Measurements from ENCODE around the gene KLHDC3.
A peak's percentile ranks its signal among the peaks of the same experiment; 100 is the strongest.

KLHDC3 gene

GRCh38 chr6:43013843-43014433 is at the start of gene KLHDC3, which contains the start of gene MEA1:
Gene KLHDC3 (plus strand): TSS chr6:43014249. CDS start chr6:43017193, 2,944 bp downstream.
Gene MEA1 (minus strand): TSS chr6:43013946. CDS start chr6:43013813, 133 bp downstream.
- DNase-seq = peak; percentile 100

GRCh38 chr6:42966571-42966970 is 47.5 kb upstream of the KLHDC3 start:
- DNase-seq = no peak

- DNase-seq = no peak
Observed at GRCh38 chr6:42967228-42967627, 46.8 kb upstream of the KLHDC3 start.

GRCh38 chr6:42968126-42968701 is 45.8 kb upstream of the KLHDC3 start:
- DNase-seq = no peak

- no peak for DNase-seq
Observed at GRCh38 chr6:42968783-42969182, 45.3 kb upstream of the KLHDC3 start.

GRCh38 chr6:42969431-42969830 is 44.6 kb upstream of the KLHDC3 start:
- no peak for DNase-seq

- no peak for DNase-seq
Observed at GRCh38 chr6:42969934-42970333, 44.1 kb upstream of the KLHDC3 start.

- DNase-seq = no peak
Observed at GRCh38 chr6:42970871-42971612, 43.0 kb upstream of the KLHDC3 start.

- no peak for DNase-seq
Observed at GRCh38 chr6:42971746-42972327, 42.2 kb upstream of the KLHDC3 start.

GRCh38 chr6:42973926-42974325 is 40.1 kb upstream of the KLHDC3 start:
- no peak for DNase-seq

GRCh38 chr6:42974919-42975505 is 39.0 kb upstream of the KLHDC3 start:
- no peak for DNase-seq

- peak; percentile 4 for DNase-seq
Observed at GRCh38 chr6:42978487-42978838, 35.6 kb upstream of the KLHDC3 start.

- DNase-seq = peak; percentile 93
Observed at GRCh38 chr6:42978839-42979522, 35.1 kb upstream of the KLHDC3 start, which contains the start of gene PEX6. Gene PEX6 (minus strand): TSS chr6:42979181. CDS start chr6:42979150, 31 bp downstream.

GRCh38 chr6:42979523-42980177 is 34.4 kb upstream of the KLHDC3 start:
- DNase-seq = peak; percentile 15

- no peak for DNase-seq
Observed at GRCh38 chr6:42981836-42982235, 32.2 kb upstream of the KLHDC3 start.

- peak; percentile 99 for DNase-seq
Observed at GRCh38 chr6:42984001-42984923, 29.8 kb upstream of the KLHDC3 start, which contains the start of gene PPP2R5D. Gene PPP2R5D (plus strand): TSS chr6:42984570. CDS start chr6:42984678, 108 bp downstream.

GRCh38 chr6:42984924-42985475 is 29.0 kb upstream of the KLHDC3 start:
- DNase-seq = peak; percentile 18

- DNase-seq = no peak
Observed at GRCh38 chr6:42987533-42988451, 26.3 kb upstream of the KLHDC3 start.

- no peak for DNase-seq
Observed at GRCh38 chr6:42988486-42989020, 25.5 kb upstream of the KLHDC3 start.
